Non-pigmented ciliary epithelial cell (primary cell): ENCODE results near the gene TRIM3.

ENCODE experiments used
- DNase-seq: peaks from one replicate; pipeline ENCODE4 v3.0.0-alpha.2; 2010; ENCODE audit warnings: low read depth

The TRIM3 gene

GRCh38 chr11:6401464-6401863, 72.3 kb downstream of the TRIM3 start:
- no peak for DNase-seq

DNA sequence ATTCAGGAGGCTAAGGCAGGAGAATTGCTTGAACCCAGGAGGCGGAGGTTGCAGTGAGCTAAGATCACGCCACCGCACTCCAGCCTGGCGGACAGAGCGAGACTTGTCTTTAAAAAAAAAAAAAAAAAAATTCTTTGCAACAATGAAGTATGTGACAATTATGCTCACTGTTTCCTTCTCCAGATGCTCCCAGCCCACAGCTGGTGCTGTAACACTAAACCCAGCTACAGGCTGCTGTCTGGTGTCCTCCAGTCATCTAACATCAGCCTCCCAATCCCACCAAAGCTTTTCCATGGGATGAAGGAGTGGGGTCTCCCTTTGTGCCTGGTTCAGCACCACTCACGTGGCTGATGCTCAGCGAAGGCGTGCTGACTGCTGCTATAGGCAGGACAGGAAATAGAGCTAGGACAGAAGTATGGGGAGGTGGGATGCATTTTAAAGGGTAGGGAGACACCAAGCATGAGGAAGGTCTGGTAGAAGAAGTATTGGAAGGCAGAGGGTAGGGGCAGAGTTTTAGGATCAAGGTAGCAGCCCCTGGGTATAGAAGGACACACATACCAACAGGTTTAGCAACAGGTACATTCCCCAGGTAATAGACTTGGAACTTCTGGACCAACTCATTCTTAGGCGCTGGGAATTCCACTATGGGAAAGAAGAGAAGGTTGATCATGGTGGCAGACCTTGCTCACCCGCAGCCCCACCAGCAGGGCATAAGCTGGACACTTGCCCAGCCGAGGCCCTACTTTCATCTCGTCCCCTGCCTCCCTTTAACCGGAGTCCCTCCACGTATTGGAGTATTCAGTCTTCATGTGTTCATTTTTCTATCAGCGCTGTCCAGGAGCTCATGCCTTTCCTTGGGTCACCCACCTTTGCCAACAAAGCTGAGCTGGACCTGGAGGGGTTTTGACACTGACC, 73.1 kb downstream of the TRIM3 start:
- DNase-seq = no peak
